ENCODE results near the gene SLC26A9.

SLC26A9 gene, protein sequence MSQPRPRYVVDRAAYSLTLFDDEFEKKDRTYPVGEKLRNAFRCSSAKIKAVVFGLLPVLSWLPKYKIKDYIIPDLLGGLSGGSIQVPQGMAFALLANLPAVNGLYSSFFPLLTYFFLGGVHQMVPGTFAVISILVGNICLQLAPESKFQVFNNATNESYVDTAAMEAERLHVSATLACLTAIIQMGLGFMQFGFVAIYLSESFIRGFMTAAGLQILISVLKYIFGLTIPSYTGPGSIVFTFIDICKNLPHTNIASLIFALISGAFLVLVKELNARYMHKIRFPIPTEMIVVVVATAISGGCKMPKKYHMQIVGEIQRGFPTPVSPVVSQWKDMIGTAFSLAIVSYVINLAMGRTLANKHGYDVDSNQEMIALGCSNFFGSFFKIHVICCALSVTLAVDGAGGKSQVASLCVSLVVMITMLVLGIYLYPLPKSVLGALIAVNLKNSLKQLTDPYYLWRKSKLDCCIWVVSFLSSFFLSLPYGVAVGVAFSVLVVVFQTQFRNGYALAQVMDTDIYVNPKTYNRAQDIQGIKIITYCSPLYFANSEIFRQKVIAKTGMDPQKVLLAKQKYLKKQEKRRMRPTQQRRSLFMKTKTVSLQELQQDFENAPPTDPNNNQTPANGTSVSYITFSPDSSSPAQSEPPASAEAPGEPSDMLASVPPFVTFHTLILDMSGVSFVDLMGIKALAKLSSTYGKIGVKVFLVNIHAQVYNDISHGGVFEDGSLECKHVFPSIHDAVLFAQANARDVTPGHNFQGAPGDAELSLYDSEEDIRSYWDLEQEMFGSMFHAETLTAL

DNA sequence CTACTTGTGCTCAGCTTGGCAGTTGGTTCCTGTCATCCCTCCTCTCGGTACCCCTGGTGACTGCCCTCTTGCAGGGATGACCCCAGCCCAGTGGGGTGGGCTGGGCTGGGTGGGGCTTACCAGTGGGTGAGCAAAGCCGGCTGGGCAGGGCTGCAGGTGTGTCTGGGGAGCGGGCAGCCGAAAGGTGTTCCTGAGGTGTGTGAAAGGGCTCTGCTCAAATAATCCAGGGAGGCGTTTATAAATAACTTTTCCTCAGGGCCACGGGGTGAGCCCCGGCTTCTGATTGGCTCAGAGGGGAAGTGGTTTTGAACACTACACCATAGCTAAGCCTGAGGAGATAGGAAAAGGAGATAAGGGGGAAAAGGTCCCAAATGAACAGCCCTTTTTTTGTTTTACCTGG is at the start of gene SLC26A9:
Gene SLC26A9 (minus strand): TSS at position 212 of the 400 bp plus-strand sequence. CDS start 7,636 bp downstream, outside the sequence.
- DNase-seq (ENCODE audit: low read depth, low spot score), result no peak

DNA sequence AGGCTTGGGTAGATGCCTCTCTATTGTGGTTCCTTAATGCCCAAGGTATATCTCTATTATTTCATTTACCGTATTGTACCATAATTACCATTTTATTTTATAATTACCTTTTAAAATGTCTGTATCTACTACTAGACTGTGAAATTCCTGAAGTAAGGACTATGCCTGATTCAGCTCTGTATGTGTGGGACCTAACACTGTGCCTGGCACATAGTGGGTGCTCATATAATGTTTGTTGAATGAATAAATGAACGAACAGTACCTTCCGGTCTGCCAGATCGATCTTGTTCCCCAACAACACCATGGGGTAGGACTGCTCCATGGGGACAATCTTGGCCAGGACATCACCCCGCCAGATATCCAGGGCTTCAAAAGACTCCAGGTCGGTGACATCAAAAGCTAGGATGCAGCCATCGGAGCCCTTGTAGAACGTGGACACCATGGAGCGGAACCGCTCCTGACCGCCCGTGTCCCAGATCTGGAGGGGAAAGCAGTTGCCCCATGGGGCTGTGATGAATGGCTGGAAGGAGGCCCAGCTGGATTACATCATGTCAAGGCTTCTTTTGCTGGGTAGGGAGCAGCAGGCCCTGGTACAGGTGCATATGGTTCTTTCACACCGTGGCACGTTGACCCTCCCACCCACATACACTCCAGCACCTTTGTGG is 49.1 kb upstream of the SLC26A9 start:
- DNase-seq (ENCODE audit: low read depth, low spot score), result no peak

DNA sequence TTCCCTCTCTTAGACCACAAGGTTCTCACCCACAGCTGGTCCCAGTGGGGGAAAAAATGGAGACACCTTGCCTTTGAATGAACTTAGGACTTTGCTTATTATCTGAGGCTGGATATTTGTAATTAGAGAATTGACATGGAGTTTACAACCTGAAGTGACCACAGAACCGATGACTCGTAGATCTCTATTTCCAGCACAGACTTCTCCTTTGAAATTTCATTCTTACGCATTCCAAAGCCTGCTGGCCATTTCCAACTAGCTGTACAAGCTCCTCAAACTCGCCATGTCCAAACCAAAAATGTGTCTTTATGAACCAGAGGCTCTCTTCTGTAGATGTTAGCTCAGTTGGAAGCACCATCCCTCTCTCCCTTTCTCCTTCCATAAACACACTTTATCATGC is 48.0 kb upstream of the SLC26A9 start:
- no peak for DNase-seq (ENCODE audit: low read depth, low spot score)

DNA sequence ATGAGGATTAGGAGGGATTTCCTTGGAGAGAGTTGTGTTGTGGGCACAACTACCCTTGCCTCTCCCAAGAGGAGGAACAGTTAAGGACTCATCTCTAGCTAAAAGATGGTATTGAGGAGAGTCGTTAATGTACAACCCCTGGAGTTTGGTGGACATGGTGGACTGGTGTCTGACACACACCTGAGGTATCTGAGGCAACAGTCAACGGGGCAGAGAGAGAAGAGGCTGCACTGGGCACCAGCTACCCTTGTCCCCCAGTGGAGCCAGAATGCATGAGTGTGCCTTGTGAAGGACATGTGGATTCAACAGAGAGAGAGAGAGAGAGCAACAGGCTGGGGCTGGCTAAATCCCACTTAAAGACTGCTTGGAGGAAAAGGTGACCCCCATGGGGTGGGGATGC is 47.0 kb upstream of the SLC26A9 start:
- DNase-seq (ENCODE audit: low read depth, low spot score), result no peak

DNA sequence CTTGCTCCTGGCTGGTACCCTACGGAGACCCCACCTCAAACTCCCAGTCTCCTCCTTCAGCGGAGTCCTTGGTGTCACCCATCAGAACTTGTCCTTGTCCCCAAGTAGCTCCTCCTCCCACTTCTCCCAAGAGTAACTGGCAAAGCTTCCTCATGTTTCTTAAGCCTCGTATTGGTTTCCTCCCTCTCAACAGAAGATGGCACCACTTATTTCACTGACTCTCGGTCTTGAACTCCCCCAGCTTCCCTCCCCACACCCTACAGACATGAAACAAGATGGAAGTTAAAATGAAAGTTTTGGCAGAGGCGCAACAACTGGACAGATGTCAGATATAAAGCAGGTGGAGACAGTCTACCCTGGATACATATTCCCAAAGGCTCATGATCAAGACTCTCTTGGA is 46.5 kb upstream of the SLC26A9 start:
- DNase-seq (ENCODE audit: low read depth, low spot score), result no peak

DNA sequence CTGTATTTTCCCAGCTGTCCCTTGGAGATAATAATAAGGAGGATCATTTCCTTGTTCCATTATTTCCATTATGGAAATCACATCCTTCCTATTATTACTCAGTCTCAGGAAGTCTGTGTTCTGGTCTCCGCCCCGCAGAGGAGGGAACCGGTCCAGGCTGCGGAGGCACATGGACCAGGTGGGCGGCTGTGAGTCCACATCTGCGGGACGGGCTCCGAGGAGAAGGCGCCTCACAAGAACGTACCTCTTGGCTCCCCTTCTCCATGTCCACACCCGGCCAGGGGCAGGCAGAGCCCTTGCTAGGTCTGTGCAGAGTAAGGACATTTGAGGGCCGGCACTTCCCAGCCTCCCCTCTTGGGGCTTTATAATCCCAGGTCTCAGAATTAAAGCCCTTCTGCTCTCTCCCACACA is 45.3 kb upstream of the SLC26A9 start:
- no peak for DNase-seq (ENCODE audit: low read depth, low spot score)

DNA sequence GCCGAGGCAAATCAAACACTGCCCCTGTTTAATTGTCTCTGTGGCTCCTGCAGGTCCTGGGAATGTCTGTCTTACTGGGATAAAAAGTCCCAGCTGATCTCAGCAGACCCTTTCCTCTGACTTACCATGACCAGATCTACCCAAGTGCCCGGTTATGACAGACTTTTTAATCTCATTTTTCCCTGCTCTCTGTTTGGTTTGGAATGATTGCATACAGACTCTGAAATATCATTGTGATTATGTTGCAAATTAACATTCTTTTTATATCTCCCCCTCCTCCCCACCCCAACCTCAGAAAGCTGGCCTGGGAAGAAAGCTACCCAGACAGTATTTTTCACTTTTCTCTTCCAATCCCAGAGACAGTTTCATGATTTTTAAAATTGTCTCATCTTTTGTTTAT is 43.6 kb upstream of the SLC26A9 start:
- no peak for DNase-seq (ENCODE audit: low read depth, low spot score)

DNA sequence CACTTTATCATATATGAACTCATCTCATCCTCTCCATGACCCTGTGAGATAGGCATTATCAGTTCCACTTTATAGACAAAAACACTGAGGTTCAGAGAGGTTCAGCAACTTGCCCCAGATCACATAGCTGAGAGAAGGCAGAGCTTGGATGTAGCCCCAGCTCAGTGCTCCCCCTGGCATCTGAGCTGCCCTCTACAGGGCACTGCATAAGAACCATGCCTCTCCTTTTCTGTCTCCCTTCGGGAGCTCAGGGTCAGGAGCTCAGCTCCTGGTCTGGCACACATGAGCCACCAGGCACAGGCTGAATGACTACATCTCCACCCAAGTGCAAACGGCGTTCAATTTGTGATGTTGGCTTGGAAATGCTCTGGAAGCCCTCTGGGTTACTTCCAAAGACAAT is 43.0 kb upstream of the SLC26A9 start:
- no peak for DNase-seq (ENCODE audit: low read depth, low spot score)

DNA sequence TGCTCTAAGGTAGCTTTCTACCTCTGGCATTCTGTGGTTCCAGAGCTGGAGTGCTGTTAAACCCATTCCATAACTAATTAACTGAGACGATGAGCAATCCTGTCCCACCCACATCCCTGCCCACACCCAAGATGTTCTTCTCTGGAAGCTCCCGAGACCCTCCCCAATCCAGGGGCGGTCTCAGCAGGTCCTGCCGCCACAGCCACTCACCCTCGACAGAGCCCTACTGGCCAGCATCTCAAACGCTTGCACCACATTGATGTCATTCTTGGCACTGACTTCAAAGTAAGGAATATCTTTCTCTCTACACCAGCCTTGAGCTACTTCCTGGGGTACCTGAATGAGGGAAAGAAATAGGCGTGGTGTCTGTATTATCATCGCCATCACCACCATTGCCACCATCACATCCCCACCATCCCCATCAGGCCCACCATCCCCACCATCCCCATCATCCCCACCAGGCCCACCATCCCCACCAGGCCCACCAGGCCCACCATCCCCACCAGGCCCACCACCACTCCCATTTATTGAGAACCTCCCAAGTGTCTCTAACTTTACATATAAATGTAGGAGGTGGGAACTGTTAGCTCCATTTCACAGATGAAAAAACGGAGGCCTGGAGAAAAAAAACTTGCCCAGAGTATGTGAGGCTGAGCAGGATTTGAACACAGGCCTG is 42.2 kb upstream of the SLC26A9 start:
- no peak for DNase-seq (ENCODE audit: low read depth, low spot score)

DNA sequence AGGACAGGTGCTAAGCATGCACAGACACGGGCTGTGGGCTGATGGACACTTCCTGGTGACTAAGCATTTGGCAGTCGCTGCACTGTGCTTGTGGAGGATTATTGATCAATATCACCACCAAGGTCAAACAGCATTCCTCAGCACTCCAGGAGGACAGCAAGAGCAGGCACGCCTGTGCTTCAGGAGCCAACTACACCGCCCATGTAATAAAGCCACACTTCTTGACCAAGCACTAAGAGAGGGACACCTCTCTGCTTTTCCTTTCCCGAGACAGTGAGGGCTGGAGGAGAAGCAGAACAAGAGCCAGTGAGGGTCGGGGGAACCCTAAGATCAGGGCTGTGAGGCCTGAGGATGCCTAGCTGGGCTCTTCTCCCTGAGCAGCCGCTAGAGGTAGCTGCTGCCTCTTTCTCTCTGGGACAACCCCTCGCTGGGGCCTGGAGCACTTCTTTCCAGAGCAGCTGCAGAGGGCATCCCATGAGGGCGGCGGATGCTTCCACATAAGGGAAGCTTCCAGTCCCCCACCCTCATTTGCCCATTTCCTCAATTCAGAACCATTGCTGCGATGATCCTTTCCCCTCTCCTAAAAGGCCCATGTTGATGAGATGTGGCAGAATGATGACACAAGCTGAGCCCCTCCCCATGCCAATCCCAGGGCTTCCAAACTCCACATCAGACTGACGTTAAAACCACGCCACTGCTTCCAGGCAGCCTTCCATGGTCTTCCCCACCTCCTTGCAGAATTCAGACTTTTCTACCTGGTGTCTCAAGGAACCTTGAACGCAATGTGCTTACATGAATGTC is 40.9 kb upstream of the SLC26A9 start:
- DNase-seq (ENCODE audit: low read depth, low spot score), result peak; percentile 64

DNA sequence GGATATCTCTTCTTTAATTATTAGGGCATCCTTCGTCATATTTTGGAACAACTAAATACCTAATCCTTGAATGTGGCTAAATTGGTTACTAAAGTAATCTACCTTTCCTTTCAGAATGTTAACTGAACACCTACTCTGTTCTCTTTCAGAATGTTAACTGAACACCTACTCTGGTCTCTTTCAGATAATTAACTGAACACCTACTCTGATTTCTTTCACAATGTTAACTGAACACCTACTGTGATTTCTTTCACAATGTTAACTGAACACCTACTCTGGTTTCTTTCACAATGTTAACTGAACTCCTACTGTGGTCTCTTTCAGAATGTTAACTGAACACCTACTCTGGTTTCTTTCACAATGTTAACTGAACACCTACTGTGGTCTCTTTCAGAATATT is 38.0 kb upstream of the SLC26A9 start:
- DNase-seq (ENCODE audit: low read depth, low spot score), result no peak

DNA sequence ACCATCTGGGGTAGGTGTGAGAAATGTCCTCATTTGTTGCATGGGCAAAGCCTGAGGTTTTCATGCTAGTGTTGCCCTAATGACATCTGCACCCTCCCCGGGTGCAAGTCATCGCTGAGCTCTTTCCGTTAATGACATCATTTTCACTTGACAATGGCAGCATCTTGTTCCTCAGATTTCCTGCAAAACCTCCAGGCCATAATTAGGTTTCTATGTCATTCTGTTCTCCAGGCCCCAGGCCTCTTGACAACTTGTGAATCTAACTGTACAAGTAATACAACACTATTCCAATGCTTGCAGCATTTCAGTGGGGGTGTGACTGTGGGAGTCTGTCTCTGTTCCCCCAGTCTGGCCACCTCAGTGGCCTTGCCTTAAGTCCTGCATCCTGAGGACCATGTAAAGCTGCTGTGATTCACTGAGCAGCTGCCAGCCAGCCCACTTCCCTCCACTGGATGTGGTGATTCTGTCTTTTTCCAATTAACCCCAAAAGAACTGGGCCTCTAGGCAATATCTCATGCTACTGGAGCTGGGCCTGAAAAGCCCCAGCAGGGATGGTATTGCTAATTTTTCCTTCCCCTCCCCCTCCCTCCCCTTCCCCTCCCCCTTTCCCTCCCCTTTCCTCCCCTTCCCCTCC is 37.1 kb upstream of the SLC26A9 start:
- no peak for DNase-seq (ENCODE audit: low read depth, low spot score)

DNA sequence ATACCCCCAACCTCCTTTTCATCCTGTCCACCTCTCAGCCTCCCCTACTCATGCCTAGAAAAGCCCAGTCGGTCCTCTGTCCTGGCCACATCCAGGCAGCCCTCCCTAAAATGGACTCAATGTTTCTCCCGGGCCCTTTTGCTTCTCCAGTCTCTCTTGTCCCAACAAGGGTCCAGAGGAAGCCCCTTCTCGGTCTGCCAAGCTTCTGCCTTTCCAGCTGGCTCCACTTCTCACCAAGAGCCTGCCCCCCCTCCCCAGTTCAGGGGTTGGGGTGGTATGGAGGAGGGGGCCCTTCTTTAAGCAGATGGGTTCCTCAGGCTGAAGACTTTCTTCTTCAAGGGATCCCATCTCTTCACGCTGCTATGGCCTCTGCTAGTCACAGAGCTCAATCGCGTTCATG is 36.0 kb upstream of the SLC26A9 start:
- no peak for DNase-seq (ENCODE audit: low read depth, low spot score)

DNA sequence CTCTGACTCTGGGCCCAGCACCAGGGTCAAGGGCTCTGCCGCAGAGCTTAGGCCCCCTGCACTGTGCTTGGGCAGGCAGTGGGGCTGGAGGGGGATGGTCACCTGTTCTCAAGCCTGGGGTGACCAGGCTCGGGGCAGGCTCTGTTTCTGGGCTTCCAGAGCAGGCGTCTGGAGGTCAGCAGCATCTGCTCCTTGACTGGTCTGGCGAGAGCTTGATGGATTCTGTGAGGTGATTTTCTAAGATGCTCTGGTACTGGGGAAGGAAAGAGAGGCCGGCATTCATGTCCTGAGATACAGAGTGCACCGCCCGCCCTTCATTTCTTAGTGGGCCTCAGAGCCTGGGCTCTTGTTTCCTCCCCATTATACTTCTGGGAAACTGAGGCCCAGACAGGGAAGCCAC is 35.4 kb upstream of the SLC26A9 start:
- DNase-seq (ENCODE audit: low read depth, low spot score), result no peak

DNA sequence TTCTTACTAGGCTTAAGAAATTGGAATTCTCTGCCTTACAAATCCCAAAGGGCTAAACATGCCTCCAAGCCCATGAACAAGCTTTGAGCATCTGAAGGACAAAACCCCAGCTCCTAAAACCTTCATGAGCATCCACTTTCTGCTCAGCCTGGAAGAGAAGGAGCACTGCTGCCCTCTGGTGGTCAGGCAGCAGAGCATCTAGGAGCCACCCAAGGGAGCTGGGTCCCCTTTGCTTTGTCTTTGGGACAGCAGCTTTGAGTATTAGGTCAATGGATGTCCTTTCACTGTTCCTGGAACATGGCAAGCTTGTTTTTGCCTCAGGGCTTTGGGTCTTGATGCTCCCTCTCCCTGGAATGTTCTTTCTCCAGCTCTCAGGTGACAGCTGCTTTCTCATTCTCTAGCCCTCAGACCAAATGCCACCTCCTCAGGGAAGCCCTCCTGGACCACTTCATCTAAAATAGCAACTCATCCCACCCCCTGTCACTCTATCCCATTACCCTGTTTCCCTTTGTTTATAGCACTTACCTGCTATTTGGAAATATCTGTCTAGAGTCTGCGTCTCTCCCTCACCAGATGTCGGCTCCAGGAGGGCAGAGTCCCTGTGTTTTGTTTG is 34.3 kb upstream of the SLC26A9 start:
- peak; percentile 84 for DNase-seq (ENCODE audit: low read depth, low spot score)

DNA sequence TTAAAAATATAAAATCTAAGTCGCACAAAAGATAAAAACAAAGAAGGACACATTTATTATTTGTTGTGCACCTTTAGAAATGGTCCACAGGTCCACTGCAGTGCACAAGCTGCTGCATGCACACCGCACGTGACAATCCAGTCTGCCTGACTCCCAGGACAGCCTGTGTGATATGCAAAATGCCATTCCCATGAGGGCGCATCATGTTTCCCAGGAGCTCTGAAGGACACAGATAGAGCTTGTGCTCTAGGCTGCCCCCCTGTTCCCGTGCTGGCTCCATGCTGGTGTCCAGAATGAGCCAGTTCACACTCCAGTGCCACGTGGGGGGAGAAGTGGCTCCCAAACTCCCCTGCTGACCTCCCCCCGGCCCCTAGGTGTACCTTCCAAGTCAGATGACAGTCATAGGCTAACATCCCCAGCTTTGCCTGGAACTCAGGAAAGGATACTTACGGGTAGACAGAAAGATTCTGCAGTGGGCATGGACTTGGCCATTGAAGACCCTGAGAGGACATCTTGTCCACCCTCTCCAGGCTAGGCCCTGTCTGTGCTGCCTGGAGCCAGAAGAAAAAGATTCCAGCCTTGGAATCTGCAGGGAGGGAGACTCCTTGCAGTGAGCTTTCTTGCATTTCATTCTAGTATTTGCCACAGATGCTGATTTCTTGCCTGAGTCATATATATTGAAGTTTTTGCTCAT is 33.6 kb upstream of the SLC26A9 start:
- DNase-seq (ENCODE audit: low read depth, low spot score), result peak; percentile 56

DNA sequence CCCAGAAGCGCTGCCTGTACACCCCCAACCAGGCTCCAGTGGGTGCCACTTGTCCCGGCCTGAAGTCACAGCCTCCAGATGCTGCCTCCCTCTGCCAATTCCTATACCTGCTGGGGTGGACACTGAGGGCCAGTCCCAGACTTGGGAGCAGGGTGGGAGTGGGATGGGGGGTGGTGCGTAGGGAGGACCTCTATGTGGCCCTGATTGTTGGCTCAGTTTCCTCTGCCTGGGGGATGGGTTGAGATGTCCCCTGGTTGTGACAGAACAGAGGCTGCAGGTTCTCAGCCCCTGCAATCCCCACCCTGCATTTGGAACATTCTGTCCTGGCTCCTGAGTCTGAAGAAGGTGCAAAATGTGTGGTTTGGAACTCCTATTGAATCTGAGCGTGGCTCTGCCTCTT is 32.8 kb upstream of the SLC26A9 start:
- DNase-seq (ENCODE audit: low read depth, low spot score), result no peak

DNA sequence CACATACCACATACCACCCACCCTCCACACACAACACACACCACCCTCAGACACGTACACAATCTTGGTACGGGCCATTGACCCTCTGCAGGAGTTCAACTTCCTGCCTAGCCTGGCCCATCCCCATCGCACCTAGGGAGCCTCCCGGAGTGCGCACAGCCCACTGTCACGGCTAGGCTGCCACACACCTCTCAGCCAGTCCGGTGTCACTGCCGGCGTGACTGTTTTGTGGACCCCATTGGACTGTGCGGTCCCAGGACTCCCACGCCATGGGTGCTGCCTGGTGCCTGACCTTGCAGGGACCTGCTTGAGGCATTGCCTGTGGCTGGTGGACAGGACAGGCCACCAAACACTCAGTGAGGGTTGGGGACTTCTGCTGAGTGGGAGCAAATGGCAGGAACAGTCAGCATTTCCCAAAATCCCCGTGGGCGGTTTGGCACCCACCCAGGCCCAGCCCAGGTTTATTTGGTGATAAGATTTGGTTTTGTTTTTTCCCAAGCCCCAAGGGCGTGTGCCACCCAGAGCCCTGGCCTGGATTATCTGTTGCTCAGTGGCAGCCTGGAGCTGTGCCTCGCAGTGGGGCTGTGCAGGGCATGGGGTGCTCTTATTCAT is 32.2 kb upstream of the SLC26A9 start:
- no peak for DNase-seq (ENCODE audit: low read depth, low spot score)

DNA sequence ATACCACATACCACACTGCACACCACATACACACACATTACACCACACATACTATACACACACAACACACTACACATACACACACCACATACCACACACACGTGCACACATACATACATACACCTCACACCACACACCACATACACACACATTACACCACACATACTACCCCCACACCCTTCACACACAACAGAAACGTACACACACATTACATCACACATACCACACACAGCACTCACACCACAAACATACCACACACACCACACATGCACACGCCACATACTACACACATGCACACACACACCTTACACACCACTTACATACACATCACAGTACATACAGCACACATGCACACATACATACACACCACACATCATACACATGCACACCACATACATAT is 31.5 kb upstream of the SLC26A9 start:
- no peak for DNase-seq (ENCODE audit: low read depth, low spot score)
